Measurements from ENCODE around the gene ITPK1.

The ITPK1 gene

GRCh38 chr14:92998946-92999345, 116.8 kb downstream of the ITPK1 start:
- TF ChIP-seq SNAI2 (CRISPR knock-in tag; IDR thresholded peaks at IDR 0.05), result no peak
- TF ChIP-seq OSR1 (CRISPR knock-in tag; IDR thresholded peaks at IDR 0.05), result no peak
- no peak for TF ChIP-seq ZFP3 (CRISPR knock-in tag; IDR thresholded peaks at IDR 0.05)
- no peak for TF ChIP-seq ESRRG (CRISPR knock-in tag; IDR thresholded peaks at IDR 0.05)
- TF ChIP-seq CSRNP3 (CRISPR knock-in tag; IDR thresholded peaks at IDR 0.05), result no peak
- TF ChIP-seq TCF4 (CRISPR knock-in tag; IDR thresholded peaks at IDR 0.05; ENCODE audit: borderline replicate concordance), result no peak
- no peak for TF ChIP-seq GLIS3 (CRISPR knock-in tag; IDR thresholded peaks at IDR 0.05)
- no peak for TF ChIP-seq ZC3H10 (CRISPR knock-in tag; IDR thresholded peaks at IDR 0.05)
- TF ChIP-seq TOX (CRISPR knock-in tag; IDR thresholded peaks at IDR 0.05; ENCODE audit: borderline replicate concordance), result no peak
- no peak for TF ChIP-seq RARB (CRISPR knock-in tag; IDR thresholded peaks at IDR 0.05)
- TF ChIP-seq ZFP30 (CRISPR knock-in tag; IDR thresholded peaks at IDR 0.05), result no peak
- no peak for TF ChIP-seq PPARA (CRISPR knock-in tag; IDR thresholded peaks at IDR 0.05; ENCODE audit: borderline replicate concordance)
- TF ChIP-seq ZNF565 (CRISPR knock-in tag; conservative IDR thresholded peaks at IDR 0.05; ENCODE audit: low read depth), result no peak
- no peak for TF ChIP-seq ZNF8 (CRISPR knock-in tag; IDR thresholded peaks at IDR 0.05)
- ATAC-seq, result no peak

GRCh38 chr14:92997343-92998061, 118.2 kb downstream of the ITPK1 start:
- no peak for TF ChIP-seq POU6F1 (CRISPR knock-in tag; IDR thresholded peaks at IDR 0.05; ENCODE audit: borderline replicate concordance, low read depth)
- peak; percentile 75; the same call in 1 of the 2 replicates for TF ChIP-seq TSHZ2 (CRISPR knock-in tag; IDR thresholded peaks at IDR 0.05)
- no peak for TF ChIP-seq ZFP30 (CRISPR knock-in tag; IDR thresholded peaks at IDR 0.05)
- TF ChIP-seq TCF4 (CRISPR knock-in tag; IDR thresholded peaks at IDR 0.05; ENCODE audit: borderline replicate concordance), result peak; percentile 47; the same call in 1 of the 2 replicates
- TF ChIP-seq ESRRG (CRISPR knock-in tag; IDR thresholded peaks at IDR 0.05), result no peak
- TF ChIP-seq OSR1 (CRISPR knock-in tag; IDR thresholded peaks at IDR 0.05), result no peak
- no peak for TF ChIP-seq CREB5 (CRISPR knock-in tag; IDR thresholded peaks at IDR 0.05; ENCODE audit: low read depth)
- TF ChIP-seq ZC3H10 (CRISPR knock-in tag; IDR thresholded peaks at IDR 0.05), result no peak
- no peak for TF ChIP-seq GLIS3 (CRISPR knock-in tag; IDR thresholded peaks at IDR 0.05)
- no peak for TF ChIP-seq ZFP3 (CRISPR knock-in tag; IDR thresholded peaks at IDR 0.05)
- no peak for TF ChIP-seq TOX (CRISPR knock-in tag; IDR thresholded peaks at IDR 0.05; ENCODE audit: borderline replicate concordance)
- TF ChIP-seq BACH2 (CRISPR knock-in tag; IDR thresholded peaks at IDR 0.05; ENCODE audit: borderline replicate concordance), result no peak
- TF ChIP-seq ISL1 (CRISPR knock-in tag; IDR thresholded peaks at IDR 0.05), result no peak
- TF ChIP-seq SNAI2 (CRISPR knock-in tag; IDR thresholded peaks at IDR 0.05), result no peak
- TF ChIP-seq ZNF565 (CRISPR knock-in tag; conservative IDR thresholded peaks at IDR 0.05; ENCODE audit: low read depth), result no peak
- no peak for TF ChIP-seq CSDC2 (CRISPR knock-in tag; IDR thresholded peaks at IDR 0.05)
- ATAC-seq, result peak; percentile 70

GRCh38 chr14:92995620-92996019, 120.1 kb downstream of the ITPK1 start:
- TF ChIP-seq ISL1 (CRISPR knock-in tag; IDR thresholded peaks at IDR 0.05) (no peak), POU6F1 (CRISPR knock-in tag; IDR thresholded peaks at IDR 0.05; ENCODE audit: borderline replicate concordance, low read depth) (no peak), PPARA (CRISPR knock-in tag; IDR thresholded peaks at IDR 0.05; ENCODE audit: borderline replicate concordance) (no peak), ESRRG (CRISPR knock-in tag; IDR thresholded peaks at IDR 0.05) (no peak)
- no peak for ATAC-seq
